GM20000 (cell line): ENCODE measurements around the gene FAM240B.

Experiments
- DNase-seq: peaks from one replicate; pipeline ENCODE4 v3.0.0; 2012; ENCODE audit warnings: low spot score
- CTCF ChIP-seq: IDR thresholded peaks from 2 replicates; pipeline ENCODE4 v1.5.1; 2012; ENCODE audit warnings: mild to moderate bottlenecking, control low read depth; ENCODE audit errors: extremely low read depth, missing control alignments

Gene FAM240B

DNA sequence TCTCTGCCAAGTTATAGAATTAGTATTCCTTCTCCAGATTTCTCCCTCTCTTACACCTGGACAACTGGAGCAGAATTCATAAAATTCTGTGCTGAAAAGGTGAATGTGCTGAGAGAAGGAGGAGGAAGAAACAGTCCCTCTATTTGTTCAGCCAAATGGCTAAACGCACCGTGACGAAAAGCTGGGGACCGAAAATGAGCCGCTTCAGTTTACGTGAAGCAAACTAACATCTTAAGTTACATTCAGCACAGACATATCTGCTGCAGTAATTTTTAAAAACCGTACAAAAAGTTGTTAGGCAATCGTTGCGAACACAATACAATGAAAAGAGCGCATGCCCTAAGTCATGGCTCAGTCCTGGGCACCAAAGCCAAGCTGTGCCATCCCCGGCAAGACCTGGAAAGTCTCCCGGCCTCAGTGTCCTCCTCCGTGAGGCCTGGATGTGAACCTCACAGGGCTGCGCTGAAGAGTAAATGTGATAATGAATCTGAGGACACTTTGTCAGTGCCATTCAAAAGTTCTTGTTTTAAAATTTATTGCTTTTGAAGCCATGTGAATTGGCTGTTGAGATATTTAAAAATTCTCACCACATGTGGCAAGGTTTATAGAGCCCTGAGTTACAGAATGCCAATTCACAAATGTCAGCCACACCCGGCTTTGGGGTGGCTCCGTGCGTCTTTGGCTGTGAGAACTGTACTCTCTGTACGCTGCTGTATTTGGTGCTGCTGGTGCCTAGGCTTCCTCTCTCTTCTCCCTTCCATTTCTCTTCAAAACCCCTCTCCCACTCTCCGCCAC, 46.3 kb downstream of the FAM240B start:
- TF ChIP-seq CTCF: no peak
- DNase-seq: no peak

GRCh38 chr9:38671748-38672147, 48.2 kb downstream of the FAM240B start:
- no peak for TF ChIP-seq CTCF
- no peak for DNase-seq

DNA sequence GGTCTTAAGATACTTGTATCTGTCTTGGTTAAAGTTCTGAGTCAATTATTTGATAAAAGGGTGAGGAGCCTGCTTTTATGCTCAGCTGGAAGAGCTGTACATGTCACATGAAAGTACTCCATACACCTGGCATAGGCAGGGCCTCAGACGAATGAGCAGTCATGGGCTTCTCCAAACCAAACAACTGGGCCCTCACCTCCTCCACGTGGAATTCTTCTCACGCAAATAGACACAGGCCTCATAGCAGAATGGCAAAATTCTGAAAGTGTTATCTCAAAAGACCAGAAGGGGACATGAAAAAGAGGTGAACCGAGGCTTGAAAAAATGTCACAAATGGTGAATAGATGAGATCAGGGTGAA, 48.6 kb downstream of the FAM240B start:
- TF ChIP-seq CTCF: no peak
- no peak for DNase-seq

DNA sequence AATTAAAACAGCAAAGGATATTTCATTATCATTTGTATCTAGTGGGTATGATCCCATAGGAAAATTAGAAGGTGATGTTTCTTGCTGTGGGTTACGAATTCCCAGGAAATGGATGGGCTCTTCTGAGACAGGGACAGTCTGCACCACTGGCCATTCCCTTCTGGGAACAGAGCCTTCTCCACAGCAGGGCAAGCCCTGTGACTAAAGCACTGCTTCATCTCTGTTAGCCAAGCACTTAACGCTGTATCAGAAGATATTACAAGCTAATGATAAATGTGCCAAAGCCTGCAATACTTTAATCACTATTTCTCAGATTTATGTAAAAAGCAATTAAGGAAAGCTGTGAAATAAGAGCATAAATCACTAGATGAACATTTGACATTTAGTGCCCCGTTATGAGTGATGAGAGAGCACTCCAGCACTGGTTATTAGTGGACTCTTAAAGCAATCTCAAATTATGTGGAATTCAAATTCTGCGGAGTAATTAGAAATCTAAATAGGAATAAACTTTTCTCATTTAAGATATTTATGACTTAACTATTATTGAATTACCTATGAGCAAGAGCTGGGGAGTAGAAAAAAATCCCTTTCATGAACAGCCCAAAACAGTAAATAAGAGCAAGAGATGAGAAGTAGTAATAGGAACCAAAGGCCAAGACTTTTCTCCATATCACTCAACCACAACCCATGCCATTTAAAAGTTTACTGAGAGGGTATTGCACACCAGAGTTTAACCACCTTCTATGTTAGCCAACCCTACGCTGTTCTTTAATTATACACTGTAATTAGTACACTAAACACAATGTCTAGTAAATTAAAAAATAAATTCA, 49.2 kb downstream of the FAM240B start:
- no peak for DNase-seq
- TF ChIP-seq CTCF: no peak

DNA sequence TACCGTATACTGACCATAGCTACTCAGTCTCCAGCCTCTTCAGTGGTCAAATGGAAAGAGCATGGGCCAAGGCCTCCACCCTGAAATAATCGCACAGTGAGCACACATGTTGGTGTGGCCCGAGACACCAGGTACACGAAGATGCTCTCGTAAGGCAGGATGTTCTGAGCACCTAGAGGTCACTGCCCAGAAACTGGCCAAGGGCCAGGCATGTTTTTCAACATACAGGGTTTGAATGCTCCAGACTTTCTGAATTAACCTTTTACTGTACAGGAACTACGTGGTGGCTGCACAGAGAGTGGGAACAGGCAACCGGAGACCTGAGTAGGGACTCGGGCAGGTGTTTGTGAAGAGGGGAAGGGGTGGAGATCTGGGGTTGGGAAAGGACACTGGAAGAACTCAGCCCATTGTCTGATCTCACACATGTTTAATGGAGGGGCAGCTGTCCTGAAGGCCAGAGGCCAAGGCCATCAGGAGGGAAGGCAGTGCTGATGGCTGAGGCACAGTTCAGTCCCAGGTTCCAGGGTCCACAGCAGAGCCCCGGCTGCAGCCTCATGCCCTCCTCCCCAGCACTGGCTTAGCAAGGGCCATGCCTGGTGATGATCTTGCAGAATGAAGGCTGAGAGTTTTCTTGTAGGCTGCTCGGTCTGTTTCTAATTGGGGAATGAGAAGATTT, 51.0 kb downstream of the FAM240B start:
- DNase-seq: no peak
- no peak for TF ChIP-seq CTCF

- no peak for DNase-seq
- no peak for TF ChIP-seq CTCF
Observed at GRCh38 chr9:38662763-38663593, 57.0 kb downstream of the FAM240B start.
